ENCODE data around the gene COX4I2. TPM values are rescaled to one million over a fixed set of nuclear protein-coding genes. Genes with fewer than 3 reads are reported as not detected.

COX4I2 gene
- total RNA-seq (2012; rRNA removed) (not detected in 2 replicates), polyA plus RNA-seq (2012; rRNA removed) (not detected in 2 replicates), Bru-seq, nascent RNA (not detected), BruChase-seq, experiment 1, labeled RNA remaining after a 6-hour chase (not detected), BruChase-seq, experiment 2, labeled RNA remaining after a 2-hour chase (not detected)
- polyA plus RNA-seq (2012; cell fraction: cytosol; rRNA removed) = not detected in 2 replicates
- polyA plus RNA-seq (2012; cell fraction: nucleus; rRNA removed; ENCODE audit: low replicate concordance) = not detected in 2 replicates
- long read RNA-seq = 0 reads

- Histone ChIP-seq H4K5ac (ENCODE audit: low read depth, low read length) (no peak within 1 kb of the TSS), H2AK5ac (ENCODE audit: low read depth, low read length) (no peak within 1 kb of the TSS), H3K36me3 (ENCODE audit: control insufficient read depth, insufficient read depth, low read length) (no peaks in the 10 kb centered on the region), H3K79me1 (ENCODE audit: low read depth in 1 of 2, low read length in 2 of 2) (no peaks in the 10 kb centered on the region), H3K9me1 (ENCODE audit: insufficient read depth, low read length) (no peaks in the 10 kb centered on the region), H2AFZ (replicated peaks; ENCODE audit: low read length, poor library complexity) (no peak within 1 kb of the TSS), H2BK5ac (ENCODE audit: low read depth, low read length, poor library complexity, severe bottlenecking) (no peak within 1 kb of the TSS), H2BK120ac (ENCODE audit: low read depth, low read length) (no peak within 1 kb of the TSS), H3K27ac (ENCODE audit: insufficient read depth, low read length) (no peak within 1 kb of the TSS), H3K14ac (replicated peaks; ENCODE audit: low read depth, low read length) (no peak within 1 kb of the TSS), H2BK20ac (ENCODE audit: low read depth, low read length) (no peak within 1 kb of the TSS), H3K4me1 (ENCODE audit: control insufficient read depth, insufficient read depth, low read length) (peaks cover 8% of the 10 kb centered on the region; the same call in 1 of the 2 replicates), H2BK15ac (ENCODE audit: low read depth, low read length) (no peak within 1 kb of the TSS), H3K4me3 (ENCODE audit: insufficient read depth, low read depth, low read length) (no peak within 1 kb of the TSS), H3K18ac (ENCODE audit: low read depth, low read length) (no peak within 1 kb of the TSS), H3K9ac (ENCODE audit: low read depth, low read length) (no peak within 1 kb of the TSS), H3K9me3 (ENCODE audit: control insufficient read depth, insufficient read depth, low read length) (no peaks in the 10 kb centered on the region), H3K27me3 (ENCODE audit: control insufficient read depth, insufficient read depth, low read length) (peaks cover 19% of the 10 kb centered on the region), H4K20me1 (ENCODE audit: insufficient read depth, low read length) (no peaks in the 10 kb centered on the region), H4K8ac (ENCODE audit: low read depth in 2 of 2, low read length in 2 of 2) (no peak within 1 kb of the TSS), H3K23ac (ENCODE audit: low read depth, low read length) (no peak within 1 kb of the TSS), H3K4me2 (ENCODE audit: low read depth, low read length) (no peak within 1 kb of the TSS), H3K56ac (ENCODE audit: extremely low read depth, insufficient read depth, low read length) (no peak within 1 kb of the TSS), H4K91ac (ENCODE audit: insufficient read depth, low read depth, low read length) (no peak within 1 kb of the TSS), H2AK9ac (replicated peaks; ENCODE audit: low read depth, low read length, poor library complexity) (no peak within 1 kb of the TSS), H3K4ac (ENCODE audit: low read depth, low read length) (no peak within 1 kb of the TSS)
- no peak for DNase-seq
- BruUV-seq (replicated peaks) = no TSS peak
- dilution Hi-C loops (cut with HindIII; ENCODE audit: low sequenced_read_pairs, unreplicated experiment) (no loop called here), in situ Hi-C loops (cut with MboI; ENCODE audit: low sequenced_read_pairs) (no loop called here), intact Hi-C loops (cut with micrococcal nuclease) (no loop called here)
- 45% methylated on average over 5 of the region's 34 CpGs; no CpG with 5 or more reads in 1 of the 2 experiments for WGBS, 2 experiments (ENCODE audit: extremely low coverage in 2 of 2, insufficient read length in 1 of 2)
- no peak for ATAC-seq (ENCODE audit: low read depth)
- no peak for TF ChIP-seq CEBPB (IDR thresholded peaks at IDR 0.05; ENCODE audit: low read depth, low read length)
- TF ChIP-seq POLR2A (IDR thresholded peaks at IDR 0.05; ENCODE audit: low read depth, low read length) = no peak
- TF ChIP-seq, protein P1, sequence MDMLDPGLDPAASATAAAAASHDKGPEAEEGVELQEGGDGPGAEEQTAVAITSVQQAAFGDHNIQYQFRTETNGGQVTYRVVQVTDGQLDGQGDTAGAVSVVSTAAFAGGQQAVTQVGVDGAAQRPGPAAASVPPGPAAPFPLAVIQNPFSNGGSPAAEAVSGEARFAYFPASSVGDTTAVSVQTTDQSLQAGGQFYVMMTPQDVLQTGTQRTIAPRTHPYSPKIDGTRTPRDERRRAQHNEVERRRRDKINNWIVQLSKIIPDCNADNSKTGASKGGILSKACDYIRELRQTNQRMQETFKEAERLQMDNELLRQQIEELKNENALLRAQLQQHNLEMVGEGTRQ (IDR thresholded peaks at IDR 0.05; ENCODE audit: low read depth, low read length) = no peak
- no peak for TF ChIP-seq MXI1 (IDR thresholded peaks at IDR 0.05; ENCODE audit: borderline replicate concordance, low read depth, low read length)
- no peak for TF ChIP-seq MAZ (IDR thresholded peaks at IDR 0.05; ENCODE audit: borderline replicate concordance, low read depth, low read length)
- no peak for TF ChIP-seq FOS (IDR thresholded peaks at IDR 0.05; ENCODE audit: low read depth, low read length)
- no peak for TF ChIP-seq MAFK (IDR thresholded peaks at IDR 0.05; ENCODE audit: low read depth, low read length)
- TF ChIP-seq RAD21 (IDR thresholded peaks at IDR 0.05; ENCODE audit: low read length) = no peak
- TF ChIP-seq RFX5 (IDR thresholded peaks at IDR 0.05; ENCODE audit: low read depth, low read length) = no peak
- TF ChIP-seq, protein P2, sequence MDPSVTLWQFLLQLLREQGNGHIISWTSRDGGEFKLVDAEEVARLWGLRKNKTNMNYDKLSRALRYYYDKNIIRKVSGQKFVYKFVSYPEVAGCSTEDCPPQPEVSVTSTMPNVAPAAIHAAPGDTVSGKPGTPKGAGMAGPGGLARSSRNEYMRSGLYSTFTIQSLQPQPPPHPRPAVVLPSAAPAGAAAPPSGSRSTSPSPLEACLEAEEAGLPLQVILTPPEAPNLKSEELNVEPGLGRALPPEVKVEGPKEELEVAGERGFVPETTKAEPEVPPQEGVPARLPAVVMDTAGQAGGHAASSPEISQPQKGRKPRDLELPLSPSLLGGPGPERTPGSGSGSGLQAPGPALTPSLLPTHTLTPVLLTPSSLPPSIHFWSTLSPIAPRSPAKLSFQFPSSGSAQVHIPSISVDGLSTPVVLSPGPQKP (IDR thresholded peaks at IDR 0.05; ENCODE audit: borderline replicate concordance, low read depth, low read length) = no peak
- TF ChIP-seq RCOR1 (IDR thresholded peaks at IDR 0.05; ENCODE audit: insufficient replicate concordance, low read length) = no peak
- TF ChIP-seq, protein P3, sequence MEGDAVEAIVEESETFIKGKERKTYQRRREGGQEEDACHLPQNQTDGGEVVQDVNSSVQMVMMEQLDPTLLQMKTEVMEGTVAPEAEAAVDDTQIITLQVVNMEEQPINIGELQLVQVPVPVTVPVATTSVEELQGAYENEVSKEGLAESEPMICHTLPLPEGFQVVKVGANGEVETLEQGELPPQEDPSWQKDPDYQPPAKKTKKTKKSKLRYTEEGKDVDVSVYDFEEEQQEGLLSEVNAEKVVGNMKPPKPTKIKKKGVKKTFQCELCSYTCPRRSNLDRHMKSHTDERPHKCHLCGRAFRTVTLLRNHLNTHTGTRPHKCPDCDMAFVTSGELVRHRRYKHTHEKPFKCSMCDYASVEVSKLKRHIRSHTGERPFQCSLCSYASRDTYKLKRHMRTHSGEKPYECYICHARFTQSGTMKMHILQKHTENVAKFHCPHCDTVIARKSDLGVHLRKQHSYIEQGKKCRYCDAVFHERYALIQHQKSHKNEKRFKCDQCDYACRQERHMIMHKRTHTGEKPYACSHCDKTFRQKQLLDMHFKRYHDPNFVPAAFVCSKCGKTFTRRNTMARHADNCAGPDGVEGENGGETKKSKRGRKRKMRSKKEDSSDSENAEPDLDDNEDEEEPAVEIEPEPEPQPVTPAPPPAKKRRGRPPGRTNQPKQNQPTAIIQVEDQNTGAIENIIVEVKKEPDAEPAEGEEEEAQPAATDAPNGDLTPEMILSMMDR (conservative IDR thresholded peaks at IDR 0.05; ENCODE audit: low read depth, low read length) = no peak
- no peak for TF ChIP-seq NFE2L2 (IDR thresholded peaks at IDR 0.05; ENCODE audit: low read depth, low read length)
- TF ChIP-seq SMC3 (IDR thresholded peaks at IDR 0.05; ENCODE audit: low read depth, low read length) = no peak
- TF ChIP-seq BHLHE40 (IDR thresholded peaks at IDR 0.05; ENCODE audit: low read depth, low read length) = no peak
- TF ChIP-seq CHD1 (IDR thresholded peaks at IDR 0.05; ENCODE audit: low read depth, low read length) = no peak
- CTCF ChIA-PET = no interaction called here
- POLR2A ChIA-PET (ENCODE audit: unreplicated experiment) = no interaction called here
Observed at GRCh38 chr20:31637660-31638059, at the start of gene COX4I2. TSS of gene COX4I2 (plus strand) at chr20:31637912. CDS start at chr20:31639018, 1,106 bp downstream.
